Uterus (tissue), 2 donors: ENCODE data around the gene IGFBP6.
A peak's percentile ranks its signal among the peaks of the same experiment; 100 is the strongest.

ENCODE experiments used
- CTCF ChIP-seq, 4 experiments: fragments of 200-600 bp in 2 of 4; fragments of 450-650 bp in 2 of 4; sonication (generic) in 2 of 4; IDR thresholded peaks; one replicate each; pipeline ENCODE4 v1.5.1; 2016 to 2019; ENCODE audit warnings: antibody characterized with exemption in 4 of 4, mild to moderate bottlenecking in 2 of 4, moderate library complexity in 1 of 4
- POLR2A ChIP-seq, 2 donors: fragments of 450-650 bp; IDR thresholded peaks; one replicate each; pipeline ENCODE4 v1.6.1; 2016; ENCODE audit warnings: antibody characterized with exemption in 2 of 2, mild to moderate bottlenecking in 1 of 2, moderate library complexity in 1 of 2

DNA sequence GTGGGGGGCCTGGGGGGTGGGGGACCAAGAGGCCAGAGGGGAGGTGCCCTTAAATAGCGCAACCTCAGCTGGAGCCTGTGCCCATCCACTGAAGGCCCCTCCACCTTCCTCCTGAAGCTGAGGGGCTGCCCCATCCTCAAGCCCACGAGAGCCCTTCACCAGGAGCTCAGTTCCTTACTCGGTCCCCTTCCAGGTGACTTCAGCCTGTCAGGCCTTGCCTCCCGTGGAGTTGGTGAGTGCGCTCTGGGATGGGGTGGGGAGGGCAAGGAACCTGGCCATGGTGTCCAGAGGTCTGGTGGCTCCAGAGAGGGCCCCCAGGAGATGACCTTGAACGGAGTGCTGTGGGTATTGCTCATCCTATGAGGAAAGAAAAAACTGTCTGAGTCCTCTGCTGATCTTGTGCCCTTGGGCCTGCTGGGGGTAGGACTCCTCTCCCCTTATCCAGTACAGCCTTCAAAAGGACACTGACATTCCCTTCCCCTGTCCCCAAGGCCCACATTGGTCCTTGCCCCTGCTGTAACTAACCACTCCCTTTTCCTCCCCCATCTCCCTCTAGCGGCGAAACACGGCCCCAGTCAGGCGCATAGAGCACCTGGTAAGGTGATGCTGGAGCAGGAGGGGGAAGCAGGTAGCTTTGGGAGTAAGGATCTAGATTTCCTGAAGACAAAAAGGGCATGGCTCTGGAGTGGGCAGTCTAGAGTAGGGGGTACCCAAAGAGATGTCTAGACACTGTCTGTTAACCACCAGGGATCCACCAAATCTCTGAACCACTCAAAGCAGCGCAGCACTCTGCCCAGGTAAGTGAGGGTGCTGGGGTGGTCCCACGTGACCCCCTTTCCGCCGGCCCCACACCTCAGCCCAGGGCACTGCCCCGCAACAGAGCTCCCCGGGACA, 44.0 kb upstream of the IGFBP6 start:
- TF ChIP-seq CTCF (IDR thresholded peaks at IDR 0.05), result peak; percentile 44 to 70 (median 58)
- TF ChIP-seq POLR2A (IDR thresholded peaks at IDR 0.05), result no peak
